ENCODE results near the gene NLGN1.

The NLGN1 gene

DNA sequence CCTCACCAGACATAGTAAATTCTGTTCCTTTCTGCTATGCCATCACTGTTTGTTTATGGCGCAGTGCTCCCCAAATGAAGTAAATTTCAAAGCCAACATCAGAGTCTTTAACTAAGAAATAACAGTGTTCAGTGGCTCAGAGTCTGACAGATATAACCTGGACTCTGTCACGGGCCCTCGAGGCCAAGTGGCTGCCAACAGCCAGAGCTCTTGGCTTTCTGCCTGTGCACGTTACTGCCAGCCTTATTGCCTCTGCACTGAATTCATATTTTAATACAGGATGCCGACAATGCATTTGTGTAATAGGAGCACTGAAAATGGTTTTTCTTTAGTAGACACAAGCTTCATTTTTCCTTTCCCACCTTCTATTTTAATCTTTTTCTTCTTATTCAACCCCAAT, 219.9 kb downstream of the NLGN1 start:
- H3K4me2 ChIP-seq = no peak overlapping the region
- H3K9me3 ChIP-seq = no peaks in the 10 kb centered on the region
- H3K9ac ChIP-seq = no peak overlapping the region
- H4K20me1 ChIP-seq = no peaks in the 10 kb centered on the region
- H3K36me3 ChIP-seq = no peaks in the 10 kb centered on the region
- TF ChIP-seq Cebpa-rat (IDR thresholded peaks at IDR 0.05) = no peak
- H3K4me3 ChIP-seq = no peak overlapping the region
- H3K4me1 ChIP-seq = peaks cover 17% of the 10 kb centered on the region
- no peaks in the 10 kb centered on the region for H3K27me3 ChIP-seq
- no peak overlapping the region for H3K27ac ChIP-seq

DNA sequence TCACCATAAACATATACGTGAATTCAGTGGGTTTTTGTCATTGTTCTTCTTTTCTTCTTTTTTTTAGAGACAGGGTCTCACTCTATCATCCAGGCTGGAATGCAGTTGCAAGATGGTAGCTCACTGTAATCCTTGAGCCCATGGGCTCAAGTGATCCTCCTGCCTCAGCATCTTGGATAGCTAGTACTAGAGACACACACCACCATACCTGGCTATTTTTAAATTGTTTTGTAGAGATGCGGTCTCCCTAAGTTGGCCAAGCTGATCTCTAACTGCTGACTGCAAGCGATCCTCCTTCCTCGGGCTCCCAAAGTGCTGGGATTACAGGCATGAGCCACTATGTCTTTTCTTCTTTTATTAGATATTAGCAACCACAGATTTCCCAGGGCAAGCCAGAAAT, 220.6 kb downstream of the NLGN1 start:
- H3K27ac ChIP-seq = no peak overlapping the region
- H3K9ac ChIP-seq = no peak overlapping the region
- H3K4me3 ChIP-seq = no peak overlapping the region
- H3K4me2 ChIP-seq = no peak overlapping the region
- H3K27me3 ChIP-seq = no peaks in the 10 kb centered on the region
- no peaks in the 10 kb centered on the region for H3K36me3 ChIP-seq
- peaks cover 24% of the 10 kb centered on the region for H3K4me1 ChIP-seq
- no peaks in the 10 kb centered on the region for H4K20me1 ChIP-seq
- no peaks in the 10 kb centered on the region for H3K9me3 ChIP-seq
- TF ChIP-seq Cebpa-rat (IDR thresholded peaks at IDR 0.05) = no peak

DNA sequence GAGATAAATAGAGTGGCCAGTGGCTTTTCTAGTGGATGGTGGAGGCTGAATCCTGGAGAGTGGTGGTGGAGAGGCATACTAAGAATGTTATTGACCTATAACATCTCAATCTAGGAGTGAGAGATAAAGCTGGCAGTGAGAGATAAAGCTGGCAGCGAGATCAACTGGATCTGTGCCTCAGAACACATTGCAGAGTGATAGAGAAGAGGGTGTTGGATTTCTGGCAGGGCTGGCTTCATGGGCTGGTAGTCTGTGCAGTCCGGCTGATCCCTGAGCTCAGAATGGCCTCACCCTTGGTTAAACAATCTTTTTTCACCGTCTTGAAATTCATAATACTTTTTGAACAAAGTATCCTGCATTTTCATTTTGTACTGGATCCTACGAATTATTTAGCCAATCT, 221.2 kb downstream of the NLGN1 start:
- Histone ChIP-seq H3K4me3 (no peak overlapping the region), H3K36me3 (no peaks in the 10 kb centered on the region), H3K4me1 (peaks cover 24% of the 10 kb centered on the region), H3K9me3 (no peaks in the 10 kb centered on the region), H3K9ac (no peak overlapping the region), H3K4me2 (no peak overlapping the region), H3K27ac (no peak overlapping the region), H3K27me3 (no peaks in the 10 kb centered on the region), H4K20me1 (no peaks in the 10 kb centered on the region)
- TF ChIP-seq Cebpa-rat (IDR thresholded peaks at IDR 0.05) = no peak

DNA sequence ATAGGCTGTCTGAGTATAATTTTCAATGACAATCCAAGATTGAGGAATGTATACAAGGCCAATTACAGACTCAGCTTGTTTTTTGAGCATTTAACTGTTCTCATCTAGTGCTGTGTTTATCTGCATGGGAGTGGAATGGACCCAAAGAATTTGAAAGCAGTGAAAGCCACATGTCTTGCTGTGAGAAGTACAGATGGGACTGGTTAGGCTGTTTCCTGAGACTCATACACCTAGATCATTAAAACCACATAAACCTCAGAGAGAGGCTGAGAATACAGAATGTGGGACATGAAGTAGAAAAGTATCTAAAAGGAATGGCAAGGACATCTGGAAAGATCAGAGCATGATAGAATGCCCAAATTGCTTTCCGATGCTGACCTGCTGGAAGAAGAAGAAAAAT, 224.6 kb downstream of the NLGN1 start:
- no peak for TF ChIP-seq Cebpa-rat (IDR thresholded peaks at IDR 0.05)
- Histone ChIP-seq H3K36me3 (no peaks in the 10 kb centered on the region), H3K9ac (no peak overlapping the region), H3K9me3 (no peaks in the 10 kb centered on the region), H3K27ac (no peak overlapping the region), H3K4me2 (peak overlapping the region; percentile 41), H4K20me1 (no peaks in the 10 kb centered on the region), H3K4me3 (no peak overlapping the region), H3K4me1 (peaks cover 24% of the 10 kb centered on the region), H3K27me3 (no peaks in the 10 kb centered on the region)

DNA sequence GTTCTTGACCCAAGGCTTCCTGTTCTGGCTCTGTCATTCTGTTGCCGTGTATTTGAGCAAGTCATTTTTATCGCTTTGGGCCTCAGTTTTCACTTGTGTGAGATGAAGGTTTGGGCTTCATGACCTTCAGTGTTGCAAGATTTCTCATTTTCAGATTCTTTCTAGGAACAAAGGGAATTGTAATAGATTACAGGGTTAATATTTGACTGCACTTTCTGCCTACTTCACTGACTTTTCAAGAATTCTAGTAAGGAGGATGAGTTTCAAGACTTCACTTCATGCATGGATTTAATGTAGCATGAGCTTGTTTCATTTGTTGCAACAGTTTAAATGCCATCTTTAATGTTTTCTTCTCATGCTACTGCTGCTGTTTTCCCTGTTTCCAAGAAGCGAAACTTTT, 226.5 kb downstream of the NLGN1 start:
- H3K27ac ChIP-seq = no peak overlapping the region
- no peaks in the 10 kb centered on the region for H3K27me3 ChIP-seq
- no peaks in the 10 kb centered on the region for H4K20me1 ChIP-seq
- H3K36me3 ChIP-seq = no peaks in the 10 kb centered on the region
- H3K4me2 ChIP-seq = no peak overlapping the region
- H3K9ac ChIP-seq = no peak overlapping the region
- peaks cover 24% of the 10 kb centered on the region for H3K4me1 ChIP-seq
- H3K4me3 ChIP-seq = no peak overlapping the region
- no peak for TF ChIP-seq Cebpa-rat (IDR thresholded peaks at IDR 0.05)
- H3K9me3 ChIP-seq = no peaks in the 10 kb centered on the region

DNA sequence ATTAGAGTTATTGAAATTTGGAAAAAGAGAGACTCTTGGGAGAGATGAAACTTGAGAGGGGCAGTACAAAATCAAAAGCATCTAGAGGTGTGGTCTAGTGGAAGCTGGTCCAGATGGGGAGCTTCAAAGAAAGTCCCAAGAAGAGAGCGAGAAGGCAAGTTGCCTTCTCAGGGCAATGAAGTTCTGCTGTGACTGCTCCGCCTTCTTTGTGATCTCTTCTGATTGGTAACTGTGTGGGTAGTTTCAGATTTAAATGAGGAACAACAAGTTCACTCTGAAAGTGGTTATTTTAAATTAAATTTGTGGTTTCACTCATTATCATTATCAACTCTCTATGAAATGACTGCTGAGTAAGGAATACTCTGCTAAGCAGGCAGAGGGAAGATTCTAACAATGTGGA, 233.3 kb downstream of the NLGN1 start:
- TF ChIP-seq Cebpa-rat (IDR thresholded peaks at IDR 0.05) = no peak
- H3K27ac ChIP-seq = no peak overlapping the region
- no peaks in the 10 kb centered on the region for H3K9me3 ChIP-seq
- no peak overlapping the region for H3K4me2 ChIP-seq
- no peaks in the 10 kb centered on the region for H3K4me1 ChIP-seq
- H3K9ac ChIP-seq = no peak overlapping the region
- no peaks in the 10 kb centered on the region for H3K36me3 ChIP-seq
- H3K27me3 ChIP-seq = no peaks in the 10 kb centered on the region
- H4K20me1 ChIP-seq = no peaks in the 10 kb centered on the region
- H3K4me3 ChIP-seq = no peak overlapping the region

DNA sequence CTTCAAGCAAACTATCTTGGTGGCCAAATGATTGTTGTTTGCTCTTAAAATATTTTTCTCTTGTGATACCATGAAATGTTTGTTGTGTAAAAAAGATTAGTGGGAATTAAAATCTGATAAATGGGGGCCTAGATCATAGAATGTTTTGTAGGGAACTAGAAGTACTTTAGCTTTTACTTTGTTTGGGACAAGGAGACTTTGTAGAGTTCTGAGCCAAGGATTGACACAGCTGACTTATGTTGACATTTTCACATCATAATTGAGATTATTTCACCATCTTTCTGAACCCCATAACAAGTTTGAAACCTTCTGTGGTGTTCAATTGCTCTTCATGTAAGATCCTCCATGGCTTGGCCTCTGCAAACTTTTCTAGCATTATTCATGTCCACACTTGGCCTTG, 235.4 kb downstream of the NLGN1 start:
- TF ChIP-seq Cebpa-rat (IDR thresholded peaks at IDR 0.05) = no peak
- Histone ChIP-seq H3K4me1 (no peaks in the 10 kb centered on the region), H3K9ac (no peak overlapping the region), H3K27me3 (no peaks in the 10 kb centered on the region), H3K27ac (no peak overlapping the region), H3K4me3 (no peak overlapping the region), H3K9me3 (no peaks in the 10 kb centered on the region), H4K20me1 (no peaks in the 10 kb centered on the region), H3K36me3 (no peaks in the 10 kb centered on the region), H3K4me2 (no peak overlapping the region)

DNA sequence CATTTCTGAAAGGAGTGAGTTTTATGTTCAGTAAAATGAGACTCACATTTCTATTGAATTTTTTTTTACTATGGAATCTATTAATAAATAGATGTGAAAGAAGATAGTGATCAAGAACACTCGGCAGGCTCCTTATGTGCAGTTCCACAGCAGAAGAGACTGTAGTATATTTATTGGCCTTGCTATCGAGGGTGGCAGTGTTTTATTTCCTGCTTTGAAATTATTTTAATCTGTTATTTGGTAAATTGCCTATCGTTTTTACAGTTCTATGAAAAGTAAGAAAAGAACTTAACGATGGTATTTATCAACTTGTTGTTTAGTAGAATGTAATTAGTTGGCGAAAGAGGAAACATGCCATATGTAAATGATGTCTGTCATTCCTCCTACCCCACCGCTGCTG, 238.3 kb downstream of the NLGN1 start:
- Histone ChIP-seq H3K27me3 (no peaks in the 10 kb centered on the region), H3K9me3 (no peaks in the 10 kb centered on the region), H4K20me1 (no peaks in the 10 kb centered on the region), H3K4me1 (no peaks in the 10 kb centered on the region), H3K36me3 (no peaks in the 10 kb centered on the region), H3K4me3 (no peak overlapping the region), H3K9ac (no peak overlapping the region), H3K4me2 (no peak overlapping the region), H3K27ac (no peak overlapping the region)
- no peak for TF ChIP-seq Cebpa-rat (IDR thresholded peaks at IDR 0.05)

DNA sequence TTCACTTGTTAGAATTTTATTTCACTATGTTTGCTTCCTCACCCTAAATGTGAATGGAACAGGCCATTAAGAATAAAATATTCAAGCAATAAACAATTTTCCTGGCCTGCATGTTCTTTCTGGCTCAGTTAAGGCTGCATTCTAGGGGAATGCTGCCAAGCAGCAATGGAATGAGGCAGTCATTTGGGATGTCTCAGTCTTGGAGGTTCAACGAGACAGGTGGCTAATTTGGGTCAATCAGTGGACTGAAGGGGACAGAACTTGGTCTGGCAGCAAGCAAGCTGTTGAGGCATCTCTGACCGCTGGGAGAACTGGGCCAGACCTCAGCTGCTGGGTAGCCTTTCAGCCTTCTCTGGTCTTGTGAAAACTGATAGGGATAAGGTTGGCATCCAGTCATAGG, 241.6 kb downstream of the NLGN1 start:
- no peaks in the 10 kb centered on the region for H3K27me3 ChIP-seq
- H4K20me1 ChIP-seq = no peaks in the 10 kb centered on the region
- no peak overlapping the region for H3K9ac ChIP-seq
- H3K36me3 ChIP-seq = no peaks in the 10 kb centered on the region
- no peaks in the 10 kb centered on the region for H3K4me1 ChIP-seq
- H3K4me2 ChIP-seq = no peak overlapping the region
- no peaks in the 10 kb centered on the region for H3K9me3 ChIP-seq
- no peak overlapping the region for H3K4me3 ChIP-seq
- H3K27ac ChIP-seq = no peak overlapping the region
- no peak for TF ChIP-seq Cebpa-rat (IDR thresholded peaks at IDR 0.05)

DNA sequence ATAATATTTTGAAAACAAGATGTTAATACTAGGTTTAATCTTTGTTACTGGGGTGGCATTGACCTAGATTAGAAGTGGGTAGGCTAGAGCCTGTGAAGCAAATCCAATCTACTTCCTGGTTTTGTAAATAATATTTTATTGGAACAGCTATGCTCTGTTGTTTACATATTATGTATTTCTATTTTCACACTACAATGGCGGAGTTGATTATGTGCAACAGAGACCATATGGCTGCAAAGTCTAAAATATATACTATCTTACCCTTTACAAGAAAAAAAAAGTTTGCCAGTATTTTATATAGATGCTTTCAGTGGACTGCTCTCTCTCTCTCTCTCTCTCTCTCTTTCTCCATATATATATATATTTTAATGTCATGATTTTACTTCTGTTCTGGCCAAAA, 244.2 kb downstream of the NLGN1 start:
- Histone ChIP-seq H4K20me1 (no peaks in the 10 kb centered on the region), H3K9me3 (no peaks in the 10 kb centered on the region), H3K4me3 (no peak overlapping the region)

More for the DNA sequence above, 244.2 kb downstream of the NLGN1 start:
- H3K27me3 ChIP-seq = no peaks in the 10 kb centered on the region
- H3K36me3 ChIP-seq = no peaks in the 10 kb centered on the region
- no peak overlapping the region for H3K27ac ChIP-seq
- no peak overlapping the region for H3K9ac ChIP-seq
- no peak overlapping the region for H3K4me2 ChIP-seq
- TF ChIP-seq Cebpa-rat (IDR thresholded peaks at IDR 0.05) = no peak
- H3K4me1 ChIP-seq = no peaks in the 10 kb centered on the region

Measured in BLaER1 (cell line).